Measurements from ENCODE around the gene NTM. TPM values are rescaled to one million over a fixed set of nuclear protein-coding genes. Genes with fewer than 3 reads are reported as not detected.

The NTM gene
- polyA plus RNA-seq, 1 donor from 2014 or later, result 39.4 TPM

GRCh38 chr11:132123449-132123848 is 753.0 kb downstream of the NTM start:
- no peak overlapping the region for H3K27ac ChIP-seq (ENCODE audit: low read length)

More at GRCh38 chr11:132123449-132123848, 753.0 kb downstream of the NTM start:
- Histone ChIP-seq H3F3A (ENCODE audit: insufficient read depth, low read length, poor library complexity, severe bottlenecking) (no peaks in the 10 kb centered on the region), H3K4me3 (ENCODE audit: low read length) (no peak overlapping the region), H3K9me2 (ENCODE audit: insufficient read depth, low read length) (no peaks in the 10 kb centered on the region), H3K4me2 (ENCODE audit: low read length) (no peak overlapping the region), H3K79me2 (replicated peaks; ENCODE audit: insufficient read depth, low read length) (no peaks in the 10 kb centered on the region), H4K20me1 (ENCODE audit: insufficient read depth) (no peaks in the 10 kb centered on the region), H3K9me3 (ENCODE audit: low read length) (no peaks in the 10 kb centered on the region), H2AFZ (ENCODE audit: low read depth, low read length) (no peak overlapping the region), H3K36me3 (ENCODE audit: insufficient read depth, low read length) (no peaks in the 10 kb centered on the region), H3K9ac (ENCODE audit: low read length) (no peak overlapping the region), H3K27me3 (ENCODE audit: insufficient read depth, low read depth, low read length) (no peaks in the 10 kb centered on the region)
- TF ChIP-seq SMC3 (conservative IDR thresholded peaks at IDR 0.05; ENCODE audit: poor library complexity) (no peak), REST (IDR thresholded peaks at IDR 0.05; ENCODE audit: borderline replicate concordance) (no peak), CTCF (IDR thresholded peaks at IDR 0.05; ENCODE audit: poor library complexity, severe bottlenecking) (no peak), RAD21 (conservative IDR thresholded peaks at IDR 0.05) (no peak), TAF1 (IDR thresholded peaks at IDR 0.05; ENCODE audit: low read depth) (no peak), EZH2 (IDR thresholded peaks at IDR 0.05; ENCODE audit: borderline replicate concordance, insufficient read depth, low read length, poor library complexity, severe bottlenecking) (no peak), MXI1 (conservative IDR thresholded peaks at IDR 0.05; ENCODE audit: poor library complexity, severe bottlenecking) (no peak), POLR2AphosphoS5 (IDR thresholded peaks at IDR 0.05) (no peak), EP300 (conservative IDR thresholded peaks at IDR 0.05; ENCODE audit: poor library complexity, severe bottlenecking) (no peak)

All from neural cell (in vitro differentiated cells).